Measurements from ENCODE around the gene SETD6. TPM values are rescaled to one million over a fixed set of nuclear protein-coding genes. Genes with fewer than 3 reads are reported as not detected.

Gene SETD6
- polyA plus RNA-seq, 1 of the 3 experiments (the other 2 are of a cell fraction) = 17.2 TPM

GRCh38 chr16:58499615-58500351 lies 15.5 kb upstream of the SETD6 start, which contains the start of gene NDRG4 (continued):
- peak; percentile 42; the same call in 1 of the 2 replicates for TF ChIP-seq SIN3A (IDR thresholded peaks at IDR 0.05; ENCODE audit: borderline replicate concordance, low read depth, low read length)

DNA sequence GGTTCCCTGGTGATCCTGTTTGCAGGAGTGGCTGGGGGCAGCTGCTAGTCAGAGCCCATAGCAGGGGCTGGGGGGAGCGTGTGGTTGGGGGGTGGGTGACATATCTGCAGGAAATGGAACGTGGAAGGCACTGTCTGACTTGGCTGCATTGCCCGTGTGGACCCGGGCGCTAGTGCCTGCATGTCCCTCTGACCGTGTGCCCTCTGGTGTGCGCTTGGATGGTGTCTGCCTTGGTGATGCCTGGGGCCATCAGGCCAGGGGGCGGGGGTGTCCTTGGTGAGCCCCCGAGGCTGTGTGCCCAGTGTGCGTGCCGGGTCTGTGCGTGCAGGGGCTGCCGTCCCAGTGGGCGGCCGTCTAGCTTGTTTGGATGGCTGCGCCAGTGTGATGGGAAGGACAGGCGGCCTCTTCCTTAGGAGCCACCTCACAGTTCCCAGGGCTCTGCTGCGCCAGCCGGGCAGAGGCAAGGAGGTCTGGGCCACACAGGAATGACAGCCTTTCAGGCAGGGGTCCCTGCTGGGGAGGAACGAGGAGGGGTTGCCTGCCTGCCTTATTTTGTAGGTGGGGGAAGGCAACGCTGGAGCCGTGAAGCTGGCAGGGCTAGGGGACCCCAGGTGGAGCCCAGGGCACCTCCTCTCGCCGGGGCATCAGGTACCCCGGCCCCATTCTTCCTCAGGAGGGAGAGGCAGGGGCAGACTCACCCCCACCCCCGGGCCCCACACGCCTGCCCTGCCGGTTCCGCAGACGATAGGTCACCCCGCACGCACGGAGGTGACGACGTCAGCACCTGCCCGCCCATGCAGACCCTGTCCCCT lies 14.7 kb upstream of the SETD6 start:
- Histone ChIP-seq H3K27ac (ENCODE audit: low read depth in 2 of 2, low read length in 1 of 2) (peak overlapping the region; percentile 20 to 85; a peak in 3 of 4 replicates), H2AFZ (ENCODE audit: low read depth) (peak overlapping the region; percentile 70; the same call in 1 of the 2 replicates), H3K27me3 (ENCODE audit: insufficient read depth) (no peaks in the 10 kb centered on the region), H3K4me3 (ENCODE audit: low read depth in 2 of 2, low read length in 1 of 2) (peak overlapping the region; percentile 67 to 76), H4K20me1 (ENCODE audit: insufficient read depth) (no peaks in the 10 kb centered on the region), H3K9me2 (no peaks in the 10 kb centered on the region), H3K9me3 (no peaks in the 10 kb centered on the region), H3K4me2 (peak overlapping the region; percentile 98), H3K36me3 (replicated peaks in 1 of 2; ENCODE audit: control insufficient read depth in 1 of 2, insufficient read depth in 2 of 2, low read length in 1 of 2) (peaks cover 0 to 11% of the 10 kb centered on the region in 2 experiments), H3K4me1 (ENCODE audit: control insufficient read depth in 1 of 2, insufficient read depth in 2 of 2, low read depth in 1 of 2, low read length in 1 of 2) (peaks cover 6 to 33% of the 10 kb centered on the region in 2 experiments; a peak in 3 of 4 replicates), H3F3A (replicated peaks; ENCODE audit: insufficient read depth) (peaks cover 7% of the 10 kb centered on the region), H3K9ac (peak overlapping the region; percentile 63), H3K79me2 (ENCODE audit: insufficient read depth) (peaks cover 8% of the 10 kb centered on the region; the same call in 1 of the 2 replicates)
- 12% methylated on average over 16 of the region's 36 CpGs for WGBS (ENCODE audit: low lambda C conversion rate)
- peak; percentile 69 for DNase-seq
- ChIA-PET CTCF (interaction anchor here (0.6 to 3.7 kb wide), 11 partner anchors 10 to 164 kb away, joined by 3 to 32 read pairs (median 4); no protein-coding TSS in a partner anchor), POLR2A (interaction anchor here (0.6 to 1.9 kb wide), 10 partner anchors 8 to 372 kb away, joined by 3 to 8 read pairs (median 4); partner anchors contain the start of gene CFAP20)
- TF ChIP-seq MXI1 (IDR thresholded peaks at IDR 0.05; ENCODE audit: low read depth, low read length) = peak; percentile 17
- no peak for TF ChIP-seq MEF2A (IDR thresholded peaks at IDR 0.05; ENCODE audit: borderline replicate concordance, low read depth)
- TF ChIP-seq EP300 (IDR thresholded peaks at IDR 0.05; ENCODE audit: borderline replicate concordance in 1 of 2, low read depth in 1 of 2, low read length in 1 of 2) = no peak

DNA sequence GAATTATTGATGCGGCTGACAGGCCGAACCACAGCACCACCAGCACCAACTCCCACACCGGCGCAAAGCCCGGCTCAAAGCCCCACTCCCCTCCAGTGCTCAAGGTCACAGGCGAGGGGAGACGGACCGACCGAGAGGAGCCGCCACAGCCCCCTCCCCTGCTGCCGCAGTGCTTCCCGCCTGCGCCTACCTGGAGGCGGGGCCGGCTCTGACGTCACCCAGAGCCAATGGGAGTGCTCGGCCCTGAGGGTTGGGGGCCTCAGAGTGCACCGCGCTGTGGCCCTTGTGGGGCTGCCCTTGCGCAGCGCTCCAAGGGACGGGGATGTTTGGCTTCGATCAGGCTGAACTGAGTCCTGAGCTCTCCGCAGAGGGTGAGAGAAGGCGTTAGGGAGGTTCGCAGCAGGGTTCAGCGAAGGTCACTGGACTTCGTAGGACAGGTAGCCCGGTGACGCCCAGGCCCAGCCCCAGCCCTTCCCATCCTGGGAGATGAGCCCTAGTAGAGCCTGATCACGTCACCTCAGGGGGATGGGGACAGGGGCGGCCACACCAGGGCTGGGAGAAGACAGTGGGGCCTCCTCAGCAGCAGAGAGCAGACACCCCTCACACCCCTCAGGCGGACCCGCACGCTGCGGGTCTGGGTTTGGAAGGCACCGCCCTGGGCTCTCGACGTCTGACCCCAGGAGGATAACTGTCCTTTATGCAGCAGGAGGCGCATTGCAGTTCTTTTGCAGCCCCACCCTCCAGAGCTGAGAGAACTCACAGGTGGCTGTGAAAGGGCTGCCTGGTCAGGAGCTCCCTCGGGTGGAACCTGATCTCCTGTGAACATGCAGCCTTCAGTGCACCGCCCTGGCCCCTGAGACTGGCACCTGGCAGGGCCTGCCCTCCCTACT lies 13.8 kb upstream of the SETD6 start:
- ChIA-PET CTCF (interaction anchor here (0.6 to 3.7 kb wide), 6 partner anchors 10 to 165 kb away, joined by 3 to 32 read pairs (median 4); no protein-coding TSS in a partner anchor), POLR2A (interaction anchor here (1.9 kb wide), 1 partner anchor 13 kb away, joined by 6 read pairs; no protein-coding TSS in a partner anchor)
- peaks cover under 1% of the 10 kb centered on the region for H3F3A ChIP-seq (replicated peaks; ENCODE audit: insufficient read depth)
- peaks cover 8% of the 10 kb centered on the region; the same call in 1 of the 2 replicates for H3K79me2 ChIP-seq (ENCODE audit: insufficient read depth)
- peak overlapping the region; percentile 70; the same call in 1 of the 2 replicates for H2AFZ ChIP-seq (ENCODE audit: low read depth)
- H3K9ac ChIP-seq = peak overlapping the region; percentile 63
- no peaks in the 10 kb centered on the region for H4K20me1 ChIP-seq (ENCODE audit: insufficient read depth)
- peak overlapping the region; percentile 98 for H3K4me2 ChIP-seq
- H3K9me2 ChIP-seq = no peaks in the 10 kb centered on the region
- H3K4me3 ChIP-seq (ENCODE audit: low read depth in 2 of 2, low read length in 1 of 2) = peak overlapping the region; percentile 67 to 76
- H3K9me3 ChIP-seq = no peaks in the 10 kb centered on the region
- peaks cover 4 to 24% of the 10 kb centered on the region in 2 experiments; a peak in 2 of 4 replicates for H3K4me1 ChIP-seq (ENCODE audit: control insufficient read depth in 1 of 2, insufficient read depth in 2 of 2, low read depth in 1 of 2, low read length in 1 of 2)
- H3K36me3 ChIP-seq (replicated peaks in 1 of 2; ENCODE audit: control insufficient read depth in 1 of 2, insufficient read depth in 2 of 2, low read length in 1 of 2) = peaks cover 0 to 12% of the 10 kb centered on the region in 2 experiments
- peak overlapping the region in 1 of 2 experiments; percentile 50; a peak in 1 of 4 replicates for H3K27ac ChIP-seq (ENCODE audit: low read depth in 2 of 2, low read length in 1 of 2)
- DNase-seq = peak; percentile 90
- no peaks in the 10 kb centered on the region for H3K27me3 ChIP-seq (ENCODE audit: insufficient read depth)
- no peak for TF ChIP-seq GATA2 (CRISPR knock-in tag; IDR thresholded peaks at IDR 0.05)
- TF ChIP-seq RFX5 (IDR thresholded peaks at IDR 0.05; ENCODE audit: low read length) = no peak
- TF ChIP-seq RCOR1 (IDR thresholded peaks at IDR 0.05; ENCODE audit: low read length) = no peak
- no peak for TF ChIP-seq SIN3A (IDR thresholded peaks at IDR 0.05; ENCODE audit: borderline replicate concordance, low read depth, low read length)
- TF ChIP-seq ZBTB33 (IDR thresholded peaks at IDR 0.05; ENCODE audit: borderline replicate concordance, low read depth) = no peak
- peak; percentile 36; the same call in 1 of the 2 replicates for TF ChIP-seq MXI1 (IDR thresholded peaks at IDR 0.05; ENCODE audit: low read depth, low read length)
- TF ChIP-seq GABPA (IDR thresholded peaks at IDR 0.05; ENCODE audit: low read depth) = no peak
- no peak for TF ChIP-seq MEF2A (IDR thresholded peaks at IDR 0.05; ENCODE audit: borderline replicate concordance, low read depth)
- 54% methylated on average over 15 of the region's 42 CpGs for WGBS (ENCODE audit: low lambda C conversion rate)
